GM12874 (cell line): ENCODE data around the gene SERPINA4.

ENCODE experiments used
- CTCF ChIP-seq: IDR thresholded peaks from 2 replicates; pipeline ENCODE4 v1.5.1; 2011; ENCODE audit warnings: low read depth, mild to moderate bottlenecking, control low read depth, low read length, moderate library complexity; ENCODE audit not compliant: insufficient read depth

The SERPINA4 gene

GRCh38 chr14:94578712-94579111 is 17.5 kb downstream of the SERPINA4 start:
- TF ChIP-seq CTCF, result no peak

GRCh38 chr14:94581127-94581999 is 20.1 kb downstream of the SERPINA4 start, which contains the start of gene SERPINA5:
Gene SERPINA5 (plus strand): TSS chr14:94581426. CDS start chr14:94587363, 5,937 bp downstream.
- no peak for TF ChIP-seq CTCF

- TF ChIP-seq CTCF, result no peak
Observed at GRCh38 chr14:94582199-94582750, 21.0 kb downstream of the SERPINA4 start.

GRCh38 chr14:94582851-94583250 is 21.6 kb downstream of the SERPINA4 start:
- no peak for TF ChIP-seq CTCF

- TF ChIP-seq CTCF, result no peak
Observed at GRCh38 chr14:94583557-94583956, 22.3 kb downstream of the SERPINA4 start.

- TF ChIP-seq CTCF, result no peak
Observed at GRCh38 chr14:94584591-94585280, 23.5 kb downstream of the SERPINA4 start.

GRCh38 chr14:94586635-94587034 is 25.4 kb downstream of the SERPINA4 start:
- TF ChIP-seq CTCF, result no peak
